ENCODE measurements around the gene MFSD2B. TPM values are rescaled to one million over a fixed set of nuclear protein-coding genes. Genes with fewer than 3 reads are reported as not detected.

MFSD2B gene
- total and polyA plus RNA-seq, 10 of the 15 experiments (the other 5 are each of a cell fraction or from before 2014, with no cell fraction given) = 0.07 to 0.51 (median 0.16) TPM; not detected in 4

DNA sequence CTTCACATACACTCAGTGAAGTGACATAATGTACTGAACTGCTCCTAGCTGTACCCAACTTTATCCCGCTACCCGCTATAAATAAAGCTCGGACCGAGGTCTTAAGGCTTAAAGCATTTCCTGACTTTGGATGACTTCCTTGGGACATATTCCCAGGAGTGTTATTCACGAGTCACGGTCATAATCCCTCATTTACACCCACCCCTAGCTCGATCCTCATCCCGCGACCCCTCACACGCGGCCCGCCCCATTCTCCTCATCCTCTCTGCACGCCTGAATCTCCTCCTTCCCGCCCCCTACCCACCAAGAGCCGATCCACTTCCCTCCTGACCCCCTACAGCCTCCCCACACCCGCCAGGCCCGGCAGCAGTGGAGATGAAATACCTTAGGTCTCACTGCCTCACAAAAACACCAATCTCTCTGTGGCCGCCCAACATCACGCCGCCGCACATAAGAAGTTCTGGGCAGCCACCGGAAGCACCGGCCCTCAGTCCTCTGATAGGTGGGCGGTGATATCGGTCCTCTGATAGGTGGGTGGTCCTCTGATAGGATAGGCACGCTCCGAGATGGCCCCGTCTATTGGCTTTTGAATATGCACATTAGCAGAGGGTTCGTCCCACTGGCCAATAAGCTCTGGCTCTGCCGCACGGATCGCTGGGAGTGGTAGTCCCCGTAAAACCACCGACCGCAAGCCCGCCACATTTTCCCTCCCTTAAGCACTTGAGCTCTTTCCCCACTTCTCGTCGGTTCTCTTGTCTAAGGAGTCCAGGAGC lies 37.2 kb downstream of the MFSD2B start, which contains the start of gene WDCP (continued):
- TF ChIP-seq ZNF274 (IDR thresholded peaks at IDR 0.05; ENCODE audit: insufficient read depth, insufficient read length) = no peak
- no peak for TF ChIP-seq ASH2L (IDR thresholded peaks at IDR 0.05; ENCODE audit: borderline replicate concordance, low read depth)
- no peak for TF ChIP-seq IRF4 (IDR thresholded peaks at IDR 0.05; ENCODE audit: low read depth, low read length)
- TF ChIP-seq, protein P1, sequence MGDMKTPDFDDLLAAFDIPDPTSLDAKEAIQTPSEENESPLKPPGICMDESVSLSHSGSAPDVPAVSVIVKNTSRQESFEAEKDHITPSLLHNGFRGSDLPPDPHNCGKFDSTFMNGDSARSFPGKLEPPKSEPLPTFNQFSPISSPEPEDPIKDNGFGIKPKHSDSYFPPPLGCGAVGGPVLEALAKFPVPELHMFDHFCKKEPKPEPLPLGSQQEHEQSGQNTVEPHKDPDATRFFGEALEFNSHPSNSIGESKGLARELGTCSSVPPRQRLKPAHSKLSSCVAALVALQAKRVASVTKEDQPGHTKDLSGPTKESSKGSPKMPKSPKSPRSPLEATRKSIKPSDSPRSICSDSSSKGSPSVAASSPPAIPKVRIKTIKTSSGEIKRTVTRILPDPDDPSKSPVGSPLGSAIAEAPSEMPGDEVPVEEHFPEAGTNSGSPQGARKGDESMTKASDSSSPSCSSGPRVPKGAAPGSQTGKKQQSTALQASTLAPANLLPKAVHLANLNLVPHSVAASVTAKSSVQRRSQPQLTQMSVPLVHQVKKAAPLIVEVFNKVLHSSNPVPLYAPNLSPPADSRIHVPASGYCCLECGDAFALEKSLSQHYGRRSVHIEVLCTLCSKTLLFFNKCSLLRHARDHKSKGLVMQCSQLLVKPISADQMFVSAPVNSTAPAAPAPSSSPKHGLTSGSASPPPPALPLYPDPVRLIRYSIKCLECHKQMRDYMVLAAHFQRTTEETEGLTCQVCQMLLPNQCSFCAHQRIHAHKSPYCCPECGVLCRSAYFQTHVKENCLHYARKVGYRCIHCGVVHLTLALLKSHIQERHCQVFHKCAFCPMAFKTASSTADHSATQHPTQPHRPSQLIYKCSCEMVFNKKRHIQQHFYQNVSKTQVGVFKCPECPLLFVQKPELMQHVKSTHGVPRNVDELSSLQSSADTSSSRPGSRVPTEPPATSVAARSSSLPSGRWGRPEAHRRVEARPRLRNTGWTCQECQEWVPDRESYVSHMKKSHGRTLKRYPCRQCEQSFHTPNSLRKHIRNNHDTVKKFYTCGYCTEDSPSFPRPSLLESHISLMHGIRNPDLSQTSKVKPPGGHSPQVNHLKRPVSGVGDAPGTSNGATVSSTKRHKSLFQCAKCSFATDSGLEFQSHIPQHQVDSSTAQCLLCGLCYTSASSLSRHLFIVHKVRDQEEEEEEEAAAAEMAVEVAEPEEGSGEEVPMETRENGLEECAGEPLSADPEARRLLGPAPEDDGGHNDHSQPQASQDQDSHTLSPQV (IDR thresholded peaks at IDR 0.05) = no peak
- TF ChIP-seq, protein P2, sequence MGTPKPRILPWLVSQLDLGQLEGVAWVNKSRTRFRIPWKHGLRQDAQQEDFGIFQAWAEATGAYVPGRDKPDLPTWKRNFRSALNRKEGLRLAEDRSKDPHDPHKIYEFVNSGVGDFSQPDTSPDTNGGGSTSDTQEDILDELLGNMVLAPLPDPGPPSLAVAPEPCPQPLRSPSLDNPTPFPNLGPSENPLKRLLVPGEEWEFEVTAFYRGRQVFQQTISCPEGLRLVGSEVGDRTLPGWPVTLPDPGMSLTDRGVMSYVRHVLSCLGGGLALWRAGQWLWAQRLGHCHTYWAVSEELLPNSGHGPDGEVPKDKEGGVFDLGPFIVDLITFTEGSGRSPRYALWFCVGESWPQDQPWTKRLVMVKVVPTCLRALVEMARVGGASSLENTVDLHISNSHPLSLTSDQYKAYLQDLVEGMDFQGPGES (IDR thresholded peaks at IDR 0.05) = peak; percentile 90
- no peak for TF ChIP-seq SPI1 (IDR thresholded peaks at IDR 0.05; ENCODE audit: borderline replicate concordance, insufficient read depth, low read depth, low read length)
- no peak; the same call in 1 of the 2 replicates for TF ChIP-seq MTA2 (IDR thresholded peaks at IDR 0.05; ENCODE audit: low read depth)
- no peak for TF ChIP-seq KDM1A (IDR thresholded peaks at IDR 0.05; ENCODE audit: borderline replicate concordance)
- TF ChIP-seq MYB (IDR thresholded peaks at IDR 0.05; ENCODE audit: borderline replicate concordance, low read depth, low read length) = no peak
- peak; percentile 73; the same call in 1 of the 2 replicates for TF ChIP-seq CREB1 (IDR thresholded peaks at IDR 0.05; ENCODE audit: low read depth)
- no peak for TF ChIP-seq GATAD2B (conservative IDR thresholded peaks at IDR 0.05; ENCODE audit: low read depth)
- TF ChIP-seq, protein P3, sequence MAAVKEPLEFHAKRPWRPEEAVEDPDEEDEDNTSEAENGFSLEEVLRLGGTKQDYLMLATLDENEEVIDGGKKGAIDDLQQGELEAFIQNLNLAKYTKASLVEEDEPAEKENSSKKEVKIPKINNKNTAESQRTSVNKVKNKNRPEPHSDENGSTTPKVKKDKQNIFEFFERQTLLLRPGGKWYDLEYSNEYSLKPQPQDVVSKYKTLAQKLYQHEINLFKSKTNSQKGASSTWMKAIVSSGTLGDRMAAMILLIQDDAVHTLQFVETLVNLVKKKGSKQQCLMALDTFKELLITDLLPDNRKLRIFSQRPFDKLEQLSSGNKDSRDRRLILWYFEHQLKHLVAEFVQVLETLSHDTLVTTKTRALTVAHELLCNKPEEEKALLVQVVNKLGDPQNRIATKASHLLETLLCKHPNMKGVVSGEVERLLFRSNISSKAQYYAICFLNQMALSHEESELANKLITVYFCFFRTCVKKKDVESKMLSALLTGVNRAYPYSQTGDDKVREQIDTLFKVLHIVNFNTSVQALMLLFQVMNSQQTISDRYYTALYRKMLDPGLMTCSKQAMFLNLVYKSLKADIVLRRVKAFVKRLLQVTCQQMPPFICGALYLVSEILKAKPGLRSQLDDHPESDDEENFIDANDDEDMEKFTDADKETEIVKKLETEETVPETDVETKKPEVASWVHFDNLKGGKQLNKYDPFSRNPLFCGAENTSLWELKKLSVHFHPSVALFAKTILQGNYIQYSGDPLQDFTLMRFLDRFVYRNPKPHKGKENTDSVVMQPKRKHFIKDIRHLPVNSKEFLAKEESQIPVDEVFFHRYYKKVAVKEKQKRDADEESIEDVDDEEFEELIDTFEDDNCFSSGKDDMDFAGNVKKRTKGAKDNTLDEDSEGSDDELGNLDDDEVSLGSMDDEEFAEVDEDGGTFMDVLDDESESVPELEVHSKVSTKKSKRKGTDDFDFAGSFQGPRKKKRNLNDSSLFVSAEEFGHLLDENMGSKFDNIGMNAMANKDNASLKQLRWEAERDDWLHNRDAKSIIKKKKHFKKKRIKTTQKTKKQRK (IDR thresholded peaks at IDR 0.05; ENCODE audit: low read depth, low read length) = peak; percentile 78
- peak; percentile 34; the same call in 1 of the 2 replicates for TF ChIP-seq SREBF1 (IDR thresholded peaks at IDR 0.05; ENCODE audit: low read length)
- TF ChIP-seq, protein P4, sequence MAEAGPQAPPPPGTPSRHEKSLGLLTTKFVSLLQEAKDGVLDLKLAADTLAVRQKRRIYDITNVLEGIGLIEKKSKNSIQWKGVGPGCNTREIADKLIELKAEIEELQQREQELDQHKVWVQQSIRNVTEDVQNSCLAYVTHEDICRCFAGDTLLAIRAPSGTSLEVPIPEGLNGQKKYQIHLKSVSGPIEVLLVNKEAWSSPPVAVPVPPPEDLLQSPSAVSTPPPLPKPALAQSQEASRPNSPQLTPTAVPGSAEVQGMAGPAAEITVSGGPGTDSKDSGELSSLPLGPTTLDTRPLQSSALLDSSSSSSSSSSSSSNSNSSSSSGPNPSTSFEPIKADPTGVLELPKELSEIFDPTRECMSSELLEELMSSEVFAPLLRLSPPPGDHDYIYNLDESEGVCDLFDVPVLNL (IDR thresholded peaks at IDR 0.05; ENCODE audit: low read depth, low read length) = no peak
- no peak for TF ChIP-seq EP300 (IDR thresholded peaks at IDR 0.05; ENCODE audit: borderline replicate concordance in 1 of 2, control insufficient read depth in 1 of 2, low read depth in 2 of 2, low read length in 2 of 2)
- no peak for TF ChIP-seq NR2C1 (IDR thresholded peaks at IDR 0.05)
